Measurements from ENCODE around the gene FFAR3. TPM values are rescaled to one million over a fixed set of nuclear protein-coding genes. Genes with fewer than 3 reads are reported as not detected.
A peak's percentile ranks its signal among the peaks of the same experiment; 100 is the strongest.

Gene FFAR3
- total RNA-seq, 2 experiments from 2014 or later, result 1.1 TPM

DNA sequence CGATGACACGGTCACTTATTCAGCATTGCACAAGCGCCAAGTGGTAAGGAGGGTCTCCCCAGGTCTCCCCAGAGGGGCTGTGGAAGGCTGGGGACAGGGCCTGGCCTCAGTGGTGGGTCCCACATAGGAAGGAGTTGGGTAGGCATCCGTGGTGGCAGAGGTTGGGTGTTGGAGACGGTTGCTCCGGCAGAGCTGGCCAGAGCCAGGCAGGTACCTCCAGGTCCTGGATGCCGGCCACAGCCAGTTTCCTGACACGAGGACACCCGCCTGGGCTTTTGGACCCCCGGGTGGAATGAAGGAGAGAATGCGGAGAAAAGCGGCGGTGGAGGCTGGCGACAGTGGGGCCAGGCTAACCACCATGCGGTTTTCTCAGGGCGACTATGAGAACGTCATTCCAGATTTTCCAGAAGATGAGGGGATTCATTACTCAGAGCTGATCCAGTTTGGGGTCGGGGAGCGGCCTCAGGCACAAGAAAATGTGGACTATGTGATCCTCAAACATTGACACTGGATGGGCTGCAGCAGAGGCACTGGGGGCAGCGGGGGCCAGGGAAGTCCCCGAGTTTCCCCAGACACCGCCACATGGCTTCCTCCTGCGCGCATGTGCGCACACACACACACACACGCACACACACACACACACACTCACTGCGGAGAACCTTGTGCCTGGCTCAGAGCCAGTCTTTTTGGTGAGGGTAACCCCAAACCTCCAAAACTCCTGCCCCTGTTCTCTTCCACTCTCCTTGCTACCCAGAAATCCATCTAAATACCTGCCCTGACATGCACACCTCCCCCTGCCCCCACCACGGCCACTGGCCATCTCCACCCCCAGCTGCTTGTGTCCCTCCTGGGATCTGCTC lies 11.8 kb upstream of the FFAR3 start:
- peak overlapping the region; percentile 96 for H3K27ac Mint-ChIP-seq
- peaks cover 41% of the 10 kb centered on the region for H3K4me1 Mint-ChIP-seq (ENCODE audit: low read depth)
- peak; percentile 84 for DNase-seq
- ChIA-PET CTCF (interaction anchor here (0.7 to 5.6 kb wide), 6 partner anchors 13 to 210 kb away, joined by 3 to 48 read pairs (median 4); no protein-coding TSS in a partner anchor), POLR2A (interaction anchor here (0.7 to 1.5 kb wide), 4 partner anchors 12 to 149 kb away, joined by 3 to 4 read pairs (median 3); partner anchors contain the start of gene FFAR3)
- intact Hi-C loops (cut with micrococcal nuclease), result loop anchor here (1.0 to 5.0 kb wide), 5 partner anchors 59 to 371 kb away; partner anchors contain the start of gene TMEM147
- peak overlapping the region; percentile 63 for H3K4me3 Mint-ChIP-seq
- H3K27me3 Mint-ChIP-seq, result peaks cover 4% of the 10 kb centered on the region
- no peaks in the 10 kb centered on the region for H3K9me3 Mint-ChIP-seq
- H3K36me3 Mint-ChIP-seq, result no peaks in the 10 kb centered on the region

DNA sequence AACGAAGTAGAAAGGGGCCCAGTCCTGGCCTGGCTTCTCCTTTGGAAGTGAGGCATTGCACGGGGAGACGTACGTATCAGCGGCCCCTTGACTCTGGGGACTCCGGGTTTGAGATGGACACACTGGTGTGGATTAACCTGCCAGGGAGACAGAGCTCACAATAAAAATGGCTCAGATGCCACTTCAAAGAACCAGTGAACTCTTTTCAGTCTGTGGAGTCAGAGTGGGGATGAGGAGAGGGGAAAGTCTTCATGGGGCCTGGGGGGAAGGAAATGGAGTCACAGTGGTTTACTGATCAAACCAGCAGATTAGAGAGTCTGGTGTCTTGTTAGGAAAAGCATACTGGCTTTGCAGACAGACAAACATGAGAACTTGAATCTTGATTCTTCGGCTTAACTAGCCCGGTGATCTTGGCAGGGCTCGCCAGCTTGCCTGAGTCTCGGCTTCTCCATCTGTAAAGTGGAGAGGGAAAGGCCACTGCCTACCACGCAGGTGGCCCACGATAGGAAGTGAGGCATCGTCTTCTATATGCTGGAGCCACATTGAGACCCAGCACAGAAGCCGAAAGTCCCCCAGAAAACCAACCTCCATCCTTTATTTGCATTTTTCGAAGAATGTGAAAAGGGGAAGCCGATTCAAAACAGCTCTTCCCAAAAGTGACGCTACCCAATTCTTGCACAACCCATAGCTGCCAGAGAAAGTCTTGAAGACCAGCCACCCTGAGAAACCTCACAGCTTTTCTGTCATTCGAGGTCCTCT lies 10.9 kb upstream of the FFAR3 start, which contains the start of gene FFAR1:
TSS of gene FFAR1 (plus strand) at position 732 of the 759 bp plus-strand sequence. CDS start 3,650 bp downstream, outside the sequence.
- peak; percentile 82 for DNase-seq
- ChIA-PET CTCF (interaction anchor here (0.6 to 5.6 kb wide), 9 partner anchors 9 to 206 kb away, joined by 3 to 48 read pairs (median 4); partner anchors contain the start of gene FFAR3), POLR2A (interaction anchor here (0.7 to 1.5 kb wide), 7 partner anchors 11 to 148 kb away, joined by 3 to 4 read pairs (median 3); partner anchors contain the start of gene FFAR3)
- Mint-ChIP-seq H3K27ac (peak within 1 kb of the TSS; percentile 96), H3K27me3 (peaks cover 4% of the 10 kb centered on the region), H3K4me3 (peak within 1 kb of the TSS; percentile 63), H3K9me3 (no peaks in the 10 kb centered on the region), H3K4me1 (ENCODE audit: low read depth) (peaks cover 41% of the 10 kb centered on the region), H3K36me3 (no peaks in the 10 kb centered on the region)
- intact Hi-C loops (cut with micrococcal nuclease), result loop anchor here (1.0 to 5.0 kb wide), 5 partner anchors 58 to 370 kb away; partner anchors contain the start of gene TMEM147

GRCh38 chr19:35347930-35348298 lies 10.3 kb upstream of the FFAR3 start:
- CTCF ChIA-PET, result interaction anchor here (0.6 to 5.6 kb wide), 7 partner anchors 9 to 163 kb away, joined by 3 to 48 read pairs (median 4); partner anchors contain the start of gene FFAR3
- Mint-ChIP-seq H3K4me1 (ENCODE audit: low read depth) (peaks cover 45% of the 10 kb centered on the region), H3K36me3 (no peaks in the 10 kb centered on the region), H3K27ac (peak overlapping the region; percentile 96), H3K4me3 (peak overlapping the region; percentile 63), H3K27me3 (peaks cover 6% of the 10 kb centered on the region), H3K9me3 (no peaks in the 10 kb centered on the region)
- no peak for DNase-seq
- POLR2A ChIA-PET, result interaction anchor here (0.8 to 1.5 kb wide), 4 partner anchors 15 to 114 kb away, joined by 3 to 4 read pairs (median 3); no protein-coding TSS in a partner anchor
- intact Hi-C loops (cut with micrococcal nuclease), result loop anchor here (1.0 to 5.0 kb wide), 5 partner anchors 57 to 369 kb away; partner anchors contain the start of gene TMEM147

- Mint-ChIP-seq H3K4me3 (no peak overlapping the region), H3K9me3 (no peaks in the 10 kb centered on the region), H3K27ac (peak overlapping the region; percentile 28), H3K27me3 (peaks cover 7% of the 10 kb centered on the region), H3K4me1 (ENCODE audit: low read depth) (peaks cover 48% of the 10 kb centered on the region), H3K36me3 (no peaks in the 10 kb centered on the region)
- DNase-seq, result peak; percentile 7
- intact Hi-C loops (cut with micrococcal nuclease), result loop anchor here (5.0 kb wide), 1 partner anchor 198 kb away; the partner anchor contains the start of gene TMEM147
- ChIA-PET POLR2A (no interaction called here), CTCF (interaction anchor here (1.7 to 5.6 kb wide), 3 partner anchors 114 to 162 kb away, joined by 5 to 48 read pairs (median 6); no protein-coding TSS in a partner anchor)
These were observed 9.2 kb upstream of the FFAR3 start for GRCh38 chr19:35348911-35349611.

DNA sequence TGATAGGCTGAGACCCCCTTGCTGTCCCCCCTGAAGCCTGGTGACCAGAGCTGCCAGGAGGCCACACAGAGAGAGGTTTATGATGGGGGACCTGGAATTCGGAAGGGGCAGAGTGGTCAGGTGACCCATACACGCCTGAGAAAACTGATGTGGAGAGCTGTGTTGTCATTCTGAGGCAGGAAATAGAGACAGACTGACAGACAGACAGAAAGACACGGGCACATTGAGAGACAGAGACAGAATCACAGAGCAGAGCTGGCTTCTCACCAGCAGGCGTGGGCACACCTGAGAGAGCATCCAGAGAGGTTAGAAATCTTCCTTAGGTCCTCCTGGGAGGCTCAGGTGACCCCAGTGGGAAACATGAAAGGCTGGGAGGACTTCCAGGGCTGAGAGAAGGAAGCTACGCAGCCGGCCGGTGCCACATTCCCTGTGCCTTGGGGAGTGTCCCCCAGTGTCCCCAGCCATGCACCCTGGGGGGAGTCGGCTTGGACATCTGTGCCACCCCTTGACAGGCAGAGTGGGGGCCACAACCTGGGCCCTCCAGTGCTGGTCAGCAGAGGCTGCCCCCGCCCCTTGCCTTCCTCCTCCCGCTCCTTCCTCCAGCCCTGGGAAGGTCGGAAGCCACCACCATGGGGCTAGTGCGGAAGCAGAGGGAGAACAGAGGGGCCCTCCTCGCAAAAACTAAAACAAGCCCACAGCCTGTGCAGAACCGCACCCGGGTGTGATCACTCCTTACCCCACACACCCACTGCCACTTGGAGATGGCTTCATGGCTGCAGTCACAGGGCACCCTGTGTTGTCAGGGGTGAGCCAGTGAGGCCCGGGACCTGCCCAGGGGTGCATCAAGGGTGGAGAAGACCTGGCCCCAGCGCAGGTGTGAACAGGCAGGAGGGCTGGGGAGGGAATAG lies 8.4 kb upstream of the FFAR3 start:
- intact Hi-C loops (cut with micrococcal nuclease), result loop anchor here (5.0 kb wide), 1 partner anchor 197 kb away; the partner anchor contains the start of gene TMEM147
- ChIA-PET CTCF (interaction anchor here (5.6 kb wide), 1 partner anchor 146 kb away, joined by 48 read pairs; no protein-coding TSS in a partner anchor), POLR2A (interaction anchor here (0.7 kb wide), 1 partner anchor 69 kb away, joined by 3 read pairs; no protein-coding TSS in a partner anchor)
- Mint-ChIP-seq H3K27me3 (peaks cover 7% of the 10 kb centered on the region), H3K36me3 (no peaks in the 10 kb centered on the region), H3K9me3 (no peaks in the 10 kb centered on the region), H3K27ac (no peak overlapping the region), H3K4me3 (no peak overlapping the region), H3K4me1 (ENCODE audit: low read depth) (peaks cover 48% of the 10 kb centered on the region)
- peak; percentile 6 for DNase-seq

- H3K4me3 Mint-ChIP-seq, result no peak overlapping the region
- DNase-seq, result peak; percentile 8
- ChIA-PET POLR2A (interaction anchor here (0.6 kb wide), 1 partner anchor 110 kb away, joined by 3 read pairs; no protein-coding TSS in a partner anchor), CTCF (interaction anchor here (0.8 to 5.6 kb wide), 2 partner anchors 119 to 145 kb away, joined by 3 to 48 read pairs; no protein-coding TSS in a partner anchor)
- peaks cover 47% of the 10 kb centered on the region for H3K4me1 Mint-ChIP-seq (ENCODE audit: low read depth)
- no peak overlapping the region for H3K27ac Mint-ChIP-seq
- intact Hi-C loops (cut with micrococcal nuclease), result no loop called here
- H3K9me3 Mint-ChIP-seq, result no peaks in the 10 kb centered on the region
- no peaks in the 10 kb centered on the region for H3K36me3 Mint-ChIP-seq
- peaks cover 7% of the 10 kb centered on the region for H3K27me3 Mint-ChIP-seq
These were observed 7.7 kb upstream of the FFAR3 start for GRCh38 chr19:35350591-35350990.

- peak; percentile 5 for DNase-seq
- Mint-ChIP-seq H3K27ac (no peak overlapping the region), H3K36me3 (no peaks in the 10 kb centered on the region), H3K4me3 (no peak overlapping the region), H3K27me3 (peaks cover 7% of the 10 kb centered on the region), H3K9me3 (no peaks in the 10 kb centered on the region), H3K4me1 (ENCODE audit: low read depth) (peaks cover 37% of the 10 kb centered on the region)
- ChIA-PET CTCF (interaction anchor here (0.8 to 5.6 kb wide), 5 partner anchors 117 to 178 kb away, joined by 3 to 101 read pairs (median 48); no protein-coding TSS in a partner anchor), POLR2A (no interaction called here)
- intact Hi-C loops (cut with micrococcal nuclease), result loop anchor here (1.0 kb wide), 1 partner anchor 117 kb away; no protein-coding TSS in a partner anchor
These were observed 6.7 kb upstream of the FFAR3 start for GRCh38 chr19:35351411-35352176.

- intact Hi-C loops (cut with micrococcal nuclease), result loop anchor here (1.0 kb wide), 1 partner anchor 116 kb away; no protein-coding TSS in a partner anchor
- POLR2A ChIA-PET, result interaction anchor here (1.1 kb wide), 1 partner anchor 143 kb away, joined by 4 read pairs; no protein-coding TSS in a partner anchor
These were observed 6.1 kb upstream of the FFAR3 start for GRCh38 chr19:35352177-35352447.

GRCh38 chr19:35352448-35353304 lies 5.6 kb upstream of the FFAR3 start:
- CTCF ChIA-PET, result interaction anchor here (0.6 to 4.5 kb wide), 31 partner anchors 9 to 1002 kb away, joined by 3 to 101 read pairs (median 4); partner anchors contain the start of gene FFAR2
- DNase-seq, result peak; percentile 84
- H3K4me1 Mint-ChIP-seq (ENCODE audit: low read depth), result peaks cover 30% of the 10 kb centered on the region

More at GRCh38 chr19:35352177-35352447, 6.1 kb upstream of the FFAR3 start:
- Mint-ChIP-seq H3K27me3 (peaks cover 7% of the 10 kb centered on the region), H3K4me1 (ENCODE audit: low read depth) (peaks cover 32% of the 10 kb centered on the region), H3K27ac (no peak overlapping the region), H3K4me3 (no peak overlapping the region), H3K9me3 (no peaks in the 10 kb centered on the region), H3K36me3 (no peaks in the 10 kb centered on the region)
- DNase-seq, result peak; percentile 8
- CTCF ChIA-PET, result interaction anchor here (1.0 to 4.5 kb wide), 14 partner anchors 19 to 210 kb away, joined by 3 to 101 read pairs (median 7); partner anchors contain the start of gene FFAR2

More at GRCh38 chr19:35352448-35353304, 5.6 kb upstream of the FFAR3 start:
- peak overlapping the region; percentile 42 for H3K27ac Mint-ChIP-seq
- H3K27me3 Mint-ChIP-seq, result peaks cover 9% of the 10 kb centered on the region
- POLR2A ChIA-PET, result interaction anchor here (0.9 to 1.2 kb wide), 3 partner anchors 115 to 143 kb away, joined by 3 to 4 read pairs (median 4); no protein-coding TSS in a partner anchor
- no peak overlapping the region for H3K4me3 Mint-ChIP-seq
- no peaks in the 10 kb centered on the region for H3K36me3 Mint-ChIP-seq
- intact Hi-C loops (cut with micrococcal nuclease), result loop anchor here (1.0 kb wide), 2 partner anchors 116 to 143 kb away; no protein-coding TSS in a partner anchor
- no peaks in the 10 kb centered on the region for H3K9me3 Mint-ChIP-seq

Data from activated CD4-positive, alpha-beta memory T cell treated with anti-CD3 and anti-CD28 coated beads for 36 hours (primary cell).